GM12878 (cell line): ENCODE data around the gene RNF150. TPM values are rescaled to one million over a fixed set of nuclear protein-coding genes. Genes with fewer than 3 reads are reported as not detected.

Experiments used
- ATAC-seq: fragments of 200-7000 bp; cut with Tn5 transposase; 3 replicates; pipeline ENCODE4 v1.9.1; 2020; ENCODE audit warnings: mild to moderate bottlenecking, moderate library complexity
- BruUV-seq: library from RNA; stranded (reverse); fragments of 400-500 nt; replicated peaks from 2 replicates; lab custom pipeline; 2021; lab: Mats Ljungman, UMichigan
- CTCF ChIA-PET: fragments of 300-600 bp; sonication (Branson Sonifier 250); formaldehyde crosslinking; extraction: SDS; loops from one replicate; lab custom pipeline; 2021; ENCODE audit warnings: inconsistent platforms; lab: Yijun Ruan, JAX
- POLR2A ChIA-PET: fragments of 350-600 bp; formaldehyde crosslinking; extraction: SDS; loops from one replicate; lab custom pipeline; 2021; ENCODE audit warnings: inconsistent platforms; lab: Charles Lee
- RAD21 ChIA-PET: fragments of 300-600 bp; sonication (Branson Sonifier 250); formaldehyde crosslinking; loops from one replicate; lab custom pipeline; 2023; ENCODE audit warnings: antibody characterized with exemption; ENCODE audit not compliant: unreplicated experiment; lab: Charles Lee
- SMC1A ChIA-PET: fragments of 300-600 bp; sonication (Branson Sonifier 250); formaldehyde crosslinking; loops from one replicate; lab custom pipeline; 2023; ENCODE audit not compliant: unreplicated experiment, uncharacterized antibody; lab: Charles Lee
- DNase-seq: peaks from one replicate; pipeline ENCODE4 v3.0.0-alpha.2; 2011; ENCODE audit warnings: low read depth, low spot score
- FAIRE-seq: peaks from 3 replicates; lab custom pipeline; 2011; peaks lifted over from hg19 to GRCh38; lab: Jason Lieb, UNC
- H2AFZ ChIP-seq: 2 replicates; pipeline ENCODE4 v1.6.0; 2011; ENCODE audit warnings: low read depth, low read length, control low read depth; ENCODE audit not compliant: control insufficient read depth
- H3K27ac ChIP-seq: 2 replicates; pipeline ENCODE4 v1.5.1; 2011; ENCODE audit warnings: control low read depth; ENCODE audit not compliant: control insufficient read depth, insufficient read depth
- H3K27me3 ChIP-seq, 2 experiments: replicated peaks in 1 of 2; 2 replicates each; pipeline versions ENCODE4 v1.6.0 to v1.6.1; 2011; ENCODE audit warnings: low read length in 1 of 2; ENCODE audit not compliant: control insufficient read depth in 2 of 2, insufficient read depth in 2 of 2
- H3K36me3 ChIP-seq, 2 experiments: 2 replicates each; pipeline ENCODE4 v1.5.1; 2011; ENCODE audit warnings: low read length in 1 of 2; ENCODE audit not compliant: control insufficient read depth in 2 of 2, insufficient read depth in 2 of 2
- H3K4me1 ChIP-seq: 2 replicates; pipeline ENCODE4 v1.6.1; 2011; ENCODE audit warnings: mild to moderate bottlenecking, low read length, moderate library complexity, mixed read lengths; ENCODE audit not compliant: control insufficient read depth, insufficient read depth
- H3K4me2 ChIP-seq: 2 replicates; pipeline ENCODE4 v1.6.0; 2011; ENCODE audit warnings: control low read depth; ENCODE audit not compliant: control insufficient read depth, insufficient read depth
- H3K4me3 ChIP-seq: fragments of 200-600 bp; sonication (generic); 2 replicates; pipeline ENCODE4 v1.5.1; 2016
- H3K79me2 ChIP-seq: 2 replicates; pipeline ENCODE4 v1.6.0; 2011; ENCODE audit warnings: low read length; ENCODE audit not compliant: control insufficient read depth, insufficient read depth
- H3K9ac ChIP-seq: 2 replicates; pipeline ENCODE4 v1.8.0; 2011; ENCODE audit warnings: low read length, control low read depth, mixed read lengths; ENCODE audit not compliant: control insufficient read depth, insufficient read depth
- H3K9me3 ChIP-seq: replicated peaks from 3 replicates; pipeline ENCODE4 v1.5.1; 2011; ENCODE audit warnings: mild to moderate bottlenecking, low read length; ENCODE audit not compliant: control insufficient read depth, insufficient read depth
- H4K20me1 ChIP-seq: 2 replicates; pipeline ENCODE4 v1.6.0; 2011; ENCODE audit not compliant: control insufficient read depth, insufficient read depth
- BCL3 ChIP-seq: IDR thresholded peaks from 2 replicates; pipeline ENCODE4 v1.6.1; 2011; ENCODE audit warnings: borderline replicate concordance, low read depth, mild to moderate bottlenecking, moderate library complexity, low read length; ENCODE audit not compliant: insufficient read depth, poor library complexity, severe bottlenecking
- BMI1 ChIP-seq: fragments of 450-650 bp; IDR thresholded peaks from 2 replicates; pipeline ENCODE4 v1.6.1; 2016; ENCODE audit warnings: mild to moderate bottlenecking, moderate library complexity, borderline replicate concordance
- CHD2 ChIP-seq: IDR thresholded peaks from 2 replicates; pipeline ENCODE4 v1.6.1; 2011; ENCODE audit warnings: low read depth, low read length, improper control_type of control experiment, borderline replicate concordance
- ELK1 ChIP-seq: IDR thresholded peaks from 2 replicates; pipeline ENCODE4 v1.6.1; 2012; ENCODE audit warnings: low read depth, low read length, improper control_type of control experiment
- IRF4 ChIP-seq: IDR thresholded peaks from 2 replicates; pipeline ENCODE4 v1.6.1; 2011; ENCODE audit warnings: low read depth, low read length
- MEF2A ChIP-seq: IDR thresholded peaks from 2 replicates; pipeline ENCODE4 v1.6.1; 2011; ENCODE audit warnings: low read depth, mild to moderate bottlenecking, low read length, moderate library complexity; ENCODE audit not compliant: insufficient read depth
- POU2F2 ChIP-seq: IDR thresholded peaks from 3 replicates; pipeline ENCODE4 v1.6.1; 2011; ENCODE audit warnings: low read depth, mild to moderate bottlenecking, low read length, borderline replicate concordance
- SREBF1 ChIP-seq: IDR thresholded peaks from 2 replicates; pipeline ENCODE4 v1.6.1; 2012; ENCODE audit warnings: mild to moderate bottlenecking, low read length
- USF1 ChIP-seq: IDR thresholded peaks from 2 replicates; pipeline ENCODE4 v1.6.1; 2011; ENCODE audit warnings: borderline replicate concordance, low read depth, mild to moderate bottlenecking, moderate library complexity, mixed read lengths, low read length; ENCODE audit not compliant: insufficient read depth; ENCODE audit errors: extremely low read length
- ZZZ3 ChIP-seq: IDR thresholded peaks from 2 replicates; pipeline ENCODE4 v1.6.1; 2011; ENCODE audit warnings: low read depth; ENCODE audit not compliant: control insufficient read depth, insufficient read length
- WGBS: methylation state at CpG from one replicate; pipeline ENCODE4 v1.1.6; 2016; ENCODE audit warnings: low lambda C conversion rate; ENCODE audit not compliant: insufficient replicate concordance, insufficient coverage; ENCODE audit errors: missing lambda C conversion rate; 5-methylcytosine and 5-hydroxymethylcytosine counted together
- in situ Hi-C: fragments of 300-500 bp; cut with MboI; formaldehyde crosslinking; loops from 9 replicates; pipeline ENCODE4 v1.14.3; 2018; ENCODE audit warnings: mixed read lengths
- intact Hi-C: fragments of 100-400 bp; cut with micrococcal nuclease; formaldehyde crosslinking; loops from one replicate; pipeline ENCODE4 v1.14.2; 2022; ENCODE audit not compliant: unreplicated experiment
- polyA plus RNA-seq, 11 experiments: library from polyadenylated mRNA; depleted of rRNA in 4 of 11; unstranded in 6 of 11; stranded (reverse) in 5 of 11; fragments of >200 nt; fragmentation: Nextera tagmentation in 4 of 11; fragmentation: Illumina TruSeq in 1 of 11; extraction: Ambion mirVana in 4 of 11; extraction: Trizol in 1 of 11; gene quantifications; 1 replicate in 1 of 11; 2 replicates in 10 of 11; pipeline versions ENCODE4 v1.2.1 to v1.2.3, GENCODE V29; 2011 to 2016; ENCODE audit warnings: inconsistent platforms in 2 of 11, missing spikeins in 2 of 11, low read depth in 1 of 11
- total RNA-seq, 4 experiments: library from RNA; depleted of rRNA in 3 of 4; stranded (reverse); fragments of >200 nt in 3 of 4; fragmentation: Illumina TruSeq in 1 of 4; extraction: Trizol in 1 of 4; gene quantifications; 2 replicates each; pipeline versions ENCODE4 v1.2.1 to v1.2.3, GENCODE V29; 2013 to 2021
- TF ChIP-seq, protein P1 (sequence below): IDR thresholded peaks from 2 replicates; pipeline ENCODE4 v1.6.1; 2012; ENCODE audit warnings: mild to moderate bottlenecking, low read depth, low read length

The RNF150 gene
- total and polyA plus RNA-seq, 10 of the 15 experiments (the other 5 are each of a cell fraction or from before 2014, with no cell fraction given): 0.01 to 2.3 (median 0.04) TPM; not detected in 6

- TF ChIP-seq, protein P1, sequence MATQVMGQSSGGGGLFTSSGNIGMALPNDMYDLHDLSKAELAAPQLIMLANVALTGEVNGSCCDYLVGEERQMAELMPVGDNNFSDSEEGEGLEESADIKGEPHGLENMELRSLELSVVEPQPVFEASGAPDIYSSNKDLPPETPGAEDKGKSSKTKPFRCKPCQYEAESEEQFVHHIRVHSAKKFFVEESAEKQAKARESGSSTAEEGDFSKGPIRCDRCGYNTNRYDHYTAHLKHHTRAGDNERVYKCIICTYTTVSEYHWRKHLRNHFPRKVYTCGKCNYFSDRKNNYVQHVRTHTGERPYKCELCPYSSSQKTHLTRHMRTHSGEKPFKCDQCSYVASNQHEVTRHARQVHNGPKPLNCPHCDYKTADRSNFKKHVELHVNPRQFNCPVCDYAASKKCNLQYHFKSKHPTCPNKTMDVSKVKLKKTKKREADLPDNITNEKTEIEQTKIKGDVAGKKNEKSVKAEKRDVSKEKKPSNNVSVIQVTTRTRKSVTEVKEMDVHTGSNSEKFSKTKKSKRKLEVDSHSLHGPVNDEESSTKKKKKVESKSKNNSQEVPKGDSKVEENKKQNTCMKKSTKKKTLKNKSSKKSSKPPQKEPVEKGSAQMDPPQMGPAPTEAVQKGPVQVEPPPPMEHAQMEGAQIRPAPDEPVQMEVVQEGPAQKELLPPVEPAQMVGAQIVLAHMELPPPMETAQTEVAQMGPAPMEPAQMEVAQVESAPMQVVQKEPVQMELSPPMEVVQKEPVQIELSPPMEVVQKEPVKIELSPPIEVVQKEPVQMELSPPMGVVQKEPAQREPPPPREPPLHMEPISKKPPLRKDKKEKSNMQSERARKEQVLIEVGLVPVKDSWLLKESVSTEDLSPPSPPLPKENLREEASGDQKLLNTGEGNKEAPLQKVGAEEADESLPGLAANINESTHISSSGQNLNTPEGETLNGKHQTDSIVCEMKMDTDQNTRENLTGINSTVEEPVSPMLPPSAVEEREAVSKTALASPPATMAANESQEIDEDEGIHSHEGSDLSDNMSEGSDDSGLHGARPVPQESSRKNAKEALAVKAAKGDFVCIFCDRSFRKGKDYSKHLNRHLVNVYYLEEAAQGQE: no peak
- TF ChIP-seq IRF4: no peak
- TF ChIP-seq BCL3: no peak
- TF ChIP-seq BMI1: no peak
Observed at GRCh38 chr4:141120036-141120593, 13.2 kb downstream of the RNF150 start (continued).

GRCh38 chr4:141119071-141119470, 14.2 kb downstream of the RNF150 start:
- FAIRE-seq (no peak), ATAC-seq (no peak), DNase-seq (no peak)
- WGBS: 90% methylated on average over 1 of the region's 1 CpG
- no peaks in the 10 kb centered on the region for H3K4me1 ChIP-seq
- H3K79me2 ChIP-seq: no peaks in the 10 kb centered on the region
- TF ChIP-seq, protein P1: no peak
- TF ChIP-seq ZZZ3 (no peak), SREBF1 (no peak), CHD2 (no peak), USF1 (no peak), MEF2A (no peak), ELK1 (no peak), POU2F2 (no peak)
- CTCF ChIA-PET: no interaction called here
- H3K36me3 ChIP-seq: no peaks in the 10 kb centered on the region
- no peaks in the 10 kb centered on the region for H3K9me3 ChIP-seq
- SMC1A ChIA-PET: interaction anchor here (0.9 kb wide), 1 partner anchor 8 kb away, joined by 3 read pairs; no protein-coding TSS in a partner anchor
- H3K9ac ChIP-seq: no peak overlapping the region
- BruUV-seq: no TSS peak
- intact Hi-C loops (no loop called here), in situ Hi-C loops (no loop called here)
- no peak overlapping the region for H3K27ac ChIP-seq
- no peak overlapping the region for H2AFZ ChIP-seq
- H3K4me2 ChIP-seq: no peak overlapping the region
- H3K4me3 ChIP-seq: no peak overlapping the region
- POLR2A ChIA-PET: no interaction called here
- RAD21 ChIA-PET: no interaction called here
- H4K20me1 ChIP-seq: no peaks in the 10 kb centered on the region
- no peaks in the 10 kb centered on the region for H3K27me3 ChIP-seq
